ENCODE results near the gene QSOX1.

DNA sequence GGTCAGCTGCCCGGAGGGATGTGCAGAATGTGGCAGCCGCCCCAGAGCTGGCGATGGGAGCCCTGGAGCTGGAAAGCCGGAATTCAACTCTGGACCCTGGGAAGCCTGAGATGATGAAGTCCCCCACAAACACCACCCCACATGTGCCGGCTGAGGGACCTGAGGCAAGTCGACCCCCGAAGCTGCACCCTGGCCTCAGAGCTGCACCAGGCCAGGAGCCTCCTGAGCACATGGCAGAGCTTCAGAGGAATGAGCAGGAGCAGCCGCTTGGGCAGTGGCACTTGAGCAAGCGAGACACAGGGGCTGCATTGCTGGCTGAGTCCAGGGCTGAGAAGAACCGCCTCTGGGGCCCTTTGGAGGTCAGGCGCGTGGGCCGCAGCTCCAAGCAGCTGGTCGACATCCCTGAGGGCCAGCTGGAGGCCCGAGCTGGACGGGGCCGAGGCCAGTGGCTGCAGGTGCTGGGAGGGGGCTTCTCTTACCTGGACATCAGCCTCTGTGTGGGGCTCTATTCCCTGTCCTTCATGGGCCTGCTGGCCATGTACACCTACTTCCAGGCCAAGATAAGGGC, 41.9 kb downstream of the QSOX1 start:
- TF ChIP-seq, protein P1, sequence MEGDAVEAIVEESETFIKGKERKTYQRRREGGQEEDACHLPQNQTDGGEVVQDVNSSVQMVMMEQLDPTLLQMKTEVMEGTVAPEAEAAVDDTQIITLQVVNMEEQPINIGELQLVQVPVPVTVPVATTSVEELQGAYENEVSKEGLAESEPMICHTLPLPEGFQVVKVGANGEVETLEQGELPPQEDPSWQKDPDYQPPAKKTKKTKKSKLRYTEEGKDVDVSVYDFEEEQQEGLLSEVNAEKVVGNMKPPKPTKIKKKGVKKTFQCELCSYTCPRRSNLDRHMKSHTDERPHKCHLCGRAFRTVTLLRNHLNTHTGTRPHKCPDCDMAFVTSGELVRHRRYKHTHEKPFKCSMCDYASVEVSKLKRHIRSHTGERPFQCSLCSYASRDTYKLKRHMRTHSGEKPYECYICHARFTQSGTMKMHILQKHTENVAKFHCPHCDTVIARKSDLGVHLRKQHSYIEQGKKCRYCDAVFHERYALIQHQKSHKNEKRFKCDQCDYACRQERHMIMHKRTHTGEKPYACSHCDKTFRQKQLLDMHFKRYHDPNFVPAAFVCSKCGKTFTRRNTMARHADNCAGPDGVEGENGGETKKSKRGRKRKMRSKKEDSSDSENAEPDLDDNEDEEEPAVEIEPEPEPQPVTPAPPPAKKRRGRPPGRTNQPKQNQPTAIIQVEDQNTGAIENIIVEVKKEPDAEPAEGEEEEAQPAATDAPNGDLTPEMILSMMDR (IDR thresholded peaks at IDR 0.05; ENCODE audit: low read depth, low read length), result no peak
- no peak for TF ChIP-seq EZH2phosphoT487 (IDR thresholded peaks at IDR 0.05; ENCODE audit: low read depth)

Data from OCI-LY3 (cell line).